Muscle of arm (tissue), 12 donors: ENCODE results near the gene DRG1. TPM values are rescaled to one million over a fixed set of nuclear protein-coding genes. Genes with fewer than 3 reads are reported as not detected.

ENCODE experiments used
- polyA plus RNA-seq, 12 donors: library from polyadenylated mRNA; unstranded; fragments of 120-200 nt; gene quantifications; one replicate each; pipeline ENCODE4 v1.2.1, GENCODE V29; 2013; ENCODE audit not compliant: insufficient read length in 12 of 12

DRG1 gene
- polyA plus RNA-seq, 12 donors, result 50.9 to 90.6 (median 77.5) TPM; not detected in 1

Other genes starting within 250 kb of the DRG1 start
- 10 to 100 TPM in 11 of 12 donors, not detected in 1; 18.8 to 32.3 (median 24.6) TPM for gene RNF185, start 239.4 kb upstream of the DRG1 start, polyA plus RNA-seq
- 10 to 100 TPM in 11 of 12 donors, not detected in 1; 17.9 to 34.8 (median 22.7) TPM for gene LIMK2, start 187.3 kb upstream of the DRG1 start, polyA plus RNA-seq
- gene PIK3IP1, start 107.1 kb upstream of the DRG1 start, polyA plus RNA-seq, result 1 to 10 TPM in 11 of 12 donors, not detected in 1; 1.9 to 8.7 (median 4.2) TPM
- 10 to 100 TPM in 11 of 12 donors, not detected in 1; 19.9 to 30.4 (median 22.2) TPM for gene PATZ1, start 53.3 kb upstream of the DRG1 start, polyA plus RNA-seq
- 10 to 100 TPM in 11 of 12 donors, not detected in 1; 27.5 to 52.1 (median 30.8) TPM for gene EIF4ENIF1, start 90.2 kb downstream of the DRG1 start, polyA plus RNA-seq
- gene SFI1, start 96.9 kb downstream of the DRG1 start, polyA plus RNA-seq, result 10 to 100 TPM in 6 of 12 donors, 1 to 10 TPM in 5, not detected in 1; 5.8 to 28.7 (median 10.8) TPM